ENCODE data around the gene HCFC1R1.

GRCh38 chr16:3010510-3010909 is 13.2 kb downstream of the HCFC1R1 start:
- TF ChIP-seq CTCF (IDR thresholded peaks at IDR 0.05) (no peak), EZH2phosphoT487 (IDR thresholded peaks at IDR 0.05; ENCODE audit: borderline replicate concordance, low read depth) (no peak), RFX5 (IDR thresholded peaks at IDR 0.05; ENCODE audit: low read length) (no peak), RXRA (IDR thresholded peaks at IDR 0.05; ENCODE audit: borderline replicate concordance, low read depth) (no peak), TCF12 (IDR thresholded peaks at IDR 0.05) (no peak), RAD21 (IDR thresholded peaks at IDR 0.05; ENCODE audit: low read length) (no peak), YY1 (IDR thresholded peaks at IDR 0.05; ENCODE audit: low read depth) (no peak), FOSL2 (IDR thresholded peaks at IDR 0.05; ENCODE audit: borderline replicate concordance, low read depth) (no peak), SIN3A (IDR thresholded peaks at IDR 0.05; ENCODE audit: borderline replicate concordance, low read depth, low read length) (no peak), JUND (IDR thresholded peaks at IDR 0.05) (no peak)
- TF ChIP-seq, protein P1, sequence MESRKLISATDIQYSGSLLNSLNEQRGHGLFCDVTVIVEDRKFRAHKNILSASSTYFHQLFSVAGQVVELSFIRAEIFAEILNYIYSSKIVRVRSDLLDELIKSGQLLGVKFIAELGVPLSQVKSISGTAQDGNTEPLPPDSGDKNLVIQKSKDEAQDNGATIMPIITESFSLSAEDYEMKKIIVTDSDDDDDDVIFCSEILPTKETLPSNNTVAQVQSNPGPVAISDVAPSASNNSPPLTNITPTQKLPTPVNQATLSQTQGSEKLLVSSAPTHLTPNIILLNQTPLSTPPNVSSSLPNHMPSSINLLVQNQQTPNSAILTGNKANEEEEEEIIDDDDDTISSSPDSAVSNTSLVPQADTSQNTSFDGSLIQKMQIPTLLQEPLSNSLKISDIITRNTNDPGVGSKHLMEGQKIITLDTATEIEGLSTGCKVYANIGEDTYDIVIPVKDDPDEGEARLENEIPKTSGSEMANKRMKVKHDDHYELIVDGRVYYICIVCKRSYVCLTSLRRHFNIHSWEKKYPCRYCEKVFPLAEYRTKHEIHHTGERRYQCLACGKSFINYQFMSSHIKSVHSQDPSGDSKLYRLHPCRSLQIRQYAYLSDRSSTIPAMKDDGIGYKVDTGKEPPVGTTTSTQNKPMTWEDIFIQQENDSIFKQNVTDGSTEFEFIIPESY (IDR thresholded peaks at IDR 0.05; ENCODE audit: borderline replicate concordance, low read depth): no peak
